ENCODE measurements around the gene RPS25. TPM values are rescaled to one million over a fixed set of nuclear protein-coding genes. Genes with fewer than 3 reads are reported as not detected.

Gene RPS25
- total RNA-seq, 1 donor from 2014 or later, result 857 TPM

GRCh38 chr11:119016216-119017009 lies 1.7 kb downstream of the RPS25 start:
- Histone ChIP-seq H3K27ac (peak overlapping the region in 1 of 2 donors; percentile 29), H3K4me3 (peak overlapping the region; percentile 78 to 89), H3K36me3 (peaks cover 34 to 54% of the 10 kb centered on the region in 2 donors), H3K4me1 (peaks cover 7 to 28% of the 10 kb centered on the region in 2 donors), H3K9me3 (no peaks in the 10 kb centered on the region), H3K27me3 (no peaks in the 10 kb centered on the region)
- DNase-seq (ENCODE audit: low spot score in 2 of 2), result no peak
- TF ChIP-seq CTCF (IDR thresholded peaks at IDR 0.05), result no peak
- intact Hi-C loops (cut with DNase I), result no loop called here

GRCh38 chr11:119015054-119015611 lies 3.0 kb downstream of the RPS25 start:
- Histone ChIP-seq H3K27me3 (no peaks in the 10 kb centered on the region), H3K4me1 (peaks cover 7 to 24% of the 10 kb centered on the region in 2 donors), H3K27ac (no peak overlapping the region), H3K4me3 (no peak overlapping the region), H3K9me3 (no peaks in the 10 kb centered on the region), H3K36me3 (peaks cover 47 to 63% of the 10 kb centered on the region in 2 donors)
- TF ChIP-seq CTCF (IDR thresholded peaks at IDR 0.05), result no peak
- DNase-seq (ENCODE audit: low spot score in 2 of 2), result no peak
- intact Hi-C loops (cut with DNase I), result no loop called here

DNA sequence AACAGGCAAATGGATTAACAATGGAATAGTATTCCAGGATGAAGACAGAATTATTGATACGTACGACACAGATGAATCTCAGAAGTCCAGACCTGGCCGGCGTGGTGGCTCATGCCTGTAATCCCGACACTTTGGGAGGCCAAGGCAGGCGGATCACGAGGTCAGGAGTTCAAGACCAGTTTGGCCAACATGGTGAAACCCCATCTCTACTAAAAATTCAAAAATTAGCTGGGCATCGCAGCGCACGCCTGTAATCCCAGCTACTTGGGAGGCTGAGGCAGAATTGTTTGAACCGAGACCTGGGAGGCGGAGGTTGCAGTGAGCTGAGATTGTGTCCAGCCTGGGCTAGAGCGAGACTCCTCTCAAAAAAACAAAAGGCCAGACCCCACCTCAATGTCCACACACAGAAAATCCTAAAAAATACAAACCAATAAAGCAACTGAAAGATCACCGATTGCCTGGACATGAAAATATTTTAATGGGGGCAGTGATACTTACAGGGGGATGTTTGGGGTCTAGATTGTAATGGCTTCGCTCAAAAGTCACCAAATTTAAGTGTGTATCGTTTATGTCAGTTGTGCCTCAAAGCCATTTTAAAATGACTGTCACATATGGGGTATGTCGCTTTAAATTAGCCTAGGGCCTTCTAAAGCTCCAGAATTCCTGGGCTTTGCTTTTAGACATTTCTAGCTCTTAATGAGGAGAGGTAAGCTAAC lies 3.8 kb downstream of the RPS25 start:
- intact Hi-C loops (cut with DNase I), result no loop called here
- peaks cover 7 to 17% of the 10 kb centered on the region in 2 donors for H3K4me1 ChIP-seq
- H3K36me3 ChIP-seq, result peaks cover 54 to 69% of the 10 kb centered on the region in 2 donors
- H3K9me3 ChIP-seq, result no peaks in the 10 kb centered on the region
- H3K27me3 ChIP-seq, result no peaks in the 10 kb centered on the region
- H3K4me3 ChIP-seq, result no peak overlapping the region
- no peak for DNase-seq (ENCODE audit: low spot score in 2 of 2)
- no peak overlapping the region for H3K27ac ChIP-seq
- TF ChIP-seq CTCF (IDR thresholded peaks at IDR 0.05), result no peak

DNA sequence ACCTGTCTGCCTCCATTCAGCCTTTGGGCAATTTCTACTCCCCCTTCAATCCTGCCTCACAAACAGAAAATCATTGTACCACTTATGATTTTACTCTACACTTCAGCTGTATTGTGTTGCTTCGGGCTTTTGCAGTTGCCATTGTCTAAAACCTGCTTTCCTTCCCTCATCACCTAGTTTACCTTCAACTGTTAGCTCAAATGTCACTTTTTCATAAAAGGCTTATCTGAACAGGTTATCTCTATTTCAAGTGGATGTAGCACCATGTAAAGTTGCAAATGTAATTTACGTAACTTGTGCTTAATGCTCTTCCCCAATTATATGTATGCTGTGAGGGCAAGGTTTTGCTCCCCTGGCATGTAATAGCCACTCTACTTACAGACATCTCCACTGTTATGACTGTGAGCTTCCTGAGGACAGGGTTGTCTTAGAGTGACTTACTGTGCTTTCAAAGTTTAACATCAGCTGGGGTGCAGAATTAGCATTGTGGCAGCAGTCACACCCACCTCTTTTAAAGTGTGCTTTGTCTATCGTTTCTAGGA lies 5.4 kb downstream of the RPS25 start:
- intact Hi-C loops (cut with DNase I), result no loop called here
- Histone ChIP-seq H3K36me3 (peaks cover 65 to 84% of the 10 kb centered on the region in 2 donors), H3K27ac (no peak overlapping the region), H3K27me3 (no peaks in the 10 kb centered on the region), H3K4me3 (no peak overlapping the region), H3K9me3 (no peaks in the 10 kb centered on the region), H3K4me1 (peaks cover 7 to 15% of the 10 kb centered on the region in 2 donors)
- TF ChIP-seq CTCF (IDR thresholded peaks at IDR 0.05), result no peak
- no peak for DNase-seq (ENCODE audit: low spot score in 2 of 2)

- Histone ChIP-seq H3K27ac (no peak overlapping the region), H3K36me3 (peaks cover 75 to 93% of the 10 kb centered on the region in 2 donors), H3K4me3 (no peak overlapping the region), H3K27me3 (no peaks in the 10 kb centered on the region), H3K4me1 (peaks cover under 1 to 9% of the 10 kb centered on the region in 2 donors), H3K9me3 (no peaks in the 10 kb centered on the region)
- TF ChIP-seq CTCF (IDR thresholded peaks at IDR 0.05), result no peak
- no peak for DNase-seq (ENCODE audit: low spot score in 2 of 2)
- intact Hi-C loops (cut with DNase I), result no loop called here
These were observed 6.6 kb downstream of the RPS25 start for GRCh38 chr11:119011476-119012053.

Measured in ascending aorta (tissue), 2 donors.